GM19328 (cell line): ENCODE data around the gene SLC6A13.

Experiments
- ATAC-seq: cut with Tn5 transposase; IDR thresholded peaks from one replicate; pipeline ENCODE4 v1.9.1; 2021; ENCODE audit warnings: mild to moderate bottlenecking, moderate library complexity; ENCODE audit not compliant: unreplicated experiment

SLC6A13 gene

GRCh38 chr12:179885-180284 lies 82.8 kb downstream of the SLC6A13 start:
- no peak for ATAC-seq

- ATAC-seq, result no peak
Observed at GRCh38 chr12:179131-179884, 83.3 kb downstream of the SLC6A13 start.

GRCh38 chr12:178829-179109 lies 83.9 kb downstream of the SLC6A13 start:
- ATAC-seq, result no peak

- no peak for ATAC-seq
Observed at GRCh38 chr12:177980-178828, 84.4 kb downstream of the SLC6A13 start.

GRCh38 chr12:177336-177979 lies 85.2 kb downstream of the SLC6A13 start:
- no peak for ATAC-seq

- ATAC-seq, result no peak
Observed at GRCh38 chr12:176321-177181, 86.1 kb downstream of the SLC6A13 start.

- no peak for ATAC-seq
Observed at GRCh38 chr12:175759-176158, 86.9 kb downstream of the SLC6A13 start.

GRCh38 chr12:175250-175649 lies 87.4 kb downstream of the SLC6A13 start:
- no peak for ATAC-seq

- ATAC-seq, result no peak
Observed at GRCh38 chr12:174596-174995, 88.0 kb downstream of the SLC6A13 start.

GRCh38 chr12:174124-174523 lies 88.5 kb downstream of the SLC6A13 start:
- ATAC-seq, result no peak

GRCh38 chr12:172732-173161 lies 89.9 kb downstream of the SLC6A13 start:
- ATAC-seq, result no peak

- no peak for ATAC-seq
Observed at GRCh38 chr12:171743-172676, 90.6 kb downstream of the SLC6A13 start.

- no peak for ATAC-seq
Observed at GRCh38 chr12:171276-171675, 91.4 kb downstream of the SLC6A13 start.
